ENCODE data around the gene SRRM3.
A peak's percentile ranks its signal among the peaks of the same experiment; 100 is the strongest.
"Not testable (repeated sequence)": the region's sequence is repeated elsewhere in the genome, so short reads cannot be mapped to it uniquely, and the experiment has no call there.

The SRRM3 gene

DNA sequence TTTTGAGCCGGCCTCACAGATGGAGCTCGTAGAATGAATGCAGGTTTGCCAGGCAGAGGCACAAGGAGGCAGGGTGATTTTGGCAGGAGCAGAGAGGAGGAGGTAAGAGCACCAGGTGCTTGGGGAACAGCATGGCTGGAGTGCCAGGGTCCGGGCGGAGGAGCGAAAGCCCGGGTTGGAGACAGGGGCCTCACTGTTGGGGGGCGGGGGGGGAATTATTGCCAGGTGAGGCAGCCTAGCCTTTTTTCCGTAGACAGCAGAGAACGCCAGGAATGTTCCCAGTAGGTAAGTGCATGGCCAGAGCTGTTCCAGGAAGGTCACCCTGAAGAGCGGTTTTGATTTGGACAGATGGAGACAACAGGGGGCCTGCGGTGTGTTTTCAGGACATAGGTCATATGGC lies 9.5 kb downstream of the SRRM3 start:
- no peak overlapping the region for H3K4me3 ChIP-seq (ENCODE audit: low read length)
- DNase-seq (ENCODE audit: low read depth) = no peak
- TF ChIP-seq, protein P1, sequence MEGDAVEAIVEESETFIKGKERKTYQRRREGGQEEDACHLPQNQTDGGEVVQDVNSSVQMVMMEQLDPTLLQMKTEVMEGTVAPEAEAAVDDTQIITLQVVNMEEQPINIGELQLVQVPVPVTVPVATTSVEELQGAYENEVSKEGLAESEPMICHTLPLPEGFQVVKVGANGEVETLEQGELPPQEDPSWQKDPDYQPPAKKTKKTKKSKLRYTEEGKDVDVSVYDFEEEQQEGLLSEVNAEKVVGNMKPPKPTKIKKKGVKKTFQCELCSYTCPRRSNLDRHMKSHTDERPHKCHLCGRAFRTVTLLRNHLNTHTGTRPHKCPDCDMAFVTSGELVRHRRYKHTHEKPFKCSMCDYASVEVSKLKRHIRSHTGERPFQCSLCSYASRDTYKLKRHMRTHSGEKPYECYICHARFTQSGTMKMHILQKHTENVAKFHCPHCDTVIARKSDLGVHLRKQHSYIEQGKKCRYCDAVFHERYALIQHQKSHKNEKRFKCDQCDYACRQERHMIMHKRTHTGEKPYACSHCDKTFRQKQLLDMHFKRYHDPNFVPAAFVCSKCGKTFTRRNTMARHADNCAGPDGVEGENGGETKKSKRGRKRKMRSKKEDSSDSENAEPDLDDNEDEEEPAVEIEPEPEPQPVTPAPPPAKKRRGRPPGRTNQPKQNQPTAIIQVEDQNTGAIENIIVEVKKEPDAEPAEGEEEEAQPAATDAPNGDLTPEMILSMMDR (IDR thresholded peaks at IDR 0.05; ENCODE audit: insufficient read depth, low read depth, low read length, missing control alignments) = no peak

DNA sequence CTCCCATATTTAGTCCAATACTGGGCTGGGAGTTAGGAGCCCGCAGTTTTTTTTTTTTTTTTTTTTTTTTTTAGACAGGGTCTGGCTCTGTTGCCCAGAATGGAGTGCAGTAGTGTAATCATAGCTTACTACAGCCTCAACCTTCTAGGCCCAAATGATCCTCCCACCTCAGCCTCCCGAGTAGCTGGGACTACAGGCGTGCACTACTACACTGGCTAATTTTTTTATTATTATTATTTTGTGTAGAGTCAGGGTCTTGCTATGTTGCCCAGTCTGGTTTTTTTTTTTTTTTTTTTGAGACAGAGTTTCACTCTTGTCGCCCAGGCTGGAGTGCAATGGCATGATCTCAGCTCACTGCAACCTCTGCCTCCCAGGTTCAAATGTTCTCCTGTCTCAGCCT lies 13.7 kb downstream of the SRRM3 start:
- not testable (repeated sequence) for H3K4me3 ChIP-seq (ENCODE audit: low read length); DNase-seq (ENCODE audit: low read depth)

DNA sequence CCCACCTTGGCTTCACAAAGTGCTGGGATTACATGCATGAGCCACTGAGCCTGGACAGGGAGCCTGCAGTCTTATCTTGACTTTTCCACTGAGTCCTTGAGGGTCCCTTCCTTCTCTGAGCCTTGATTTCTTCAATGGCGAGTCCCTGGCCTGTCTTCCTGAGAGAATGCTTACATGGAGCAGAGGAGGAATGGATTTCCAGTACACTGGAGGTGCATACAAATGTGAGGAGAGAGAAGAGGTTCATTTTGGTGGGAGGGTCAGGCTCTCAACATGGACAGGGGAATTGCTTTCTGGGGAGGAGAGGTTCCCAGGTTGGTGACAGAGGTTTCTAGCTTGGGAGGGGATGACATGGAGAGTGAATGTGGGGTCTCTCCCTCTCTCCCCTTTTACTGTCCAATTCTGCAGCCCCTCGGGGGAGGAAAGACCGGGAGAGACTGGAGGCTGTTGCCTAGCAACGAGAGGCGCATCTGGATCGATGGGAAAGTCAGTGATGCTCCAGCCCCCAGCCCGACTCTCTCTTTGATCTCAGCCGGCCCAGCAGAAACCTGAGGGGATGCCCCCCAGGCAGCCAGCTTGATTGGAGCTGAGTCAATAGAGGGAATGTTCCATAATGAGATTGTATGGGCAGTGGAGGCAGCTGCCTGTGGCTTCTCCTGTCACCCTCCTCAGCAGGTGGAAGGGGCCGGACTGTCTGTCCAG lies 14.8 kb downstream of the SRRM3 start:
- TF ChIP-seq, protein P1 (IDR thresholded peaks at IDR 0.05; ENCODE audit: insufficient read depth, low read depth, low read length, missing control alignments) = no peak
- DNase-seq (ENCODE audit: low read depth) = no peak
- H3K4me3 ChIP-seq (ENCODE audit: low read length) = no peak overlapping the region

DNA sequence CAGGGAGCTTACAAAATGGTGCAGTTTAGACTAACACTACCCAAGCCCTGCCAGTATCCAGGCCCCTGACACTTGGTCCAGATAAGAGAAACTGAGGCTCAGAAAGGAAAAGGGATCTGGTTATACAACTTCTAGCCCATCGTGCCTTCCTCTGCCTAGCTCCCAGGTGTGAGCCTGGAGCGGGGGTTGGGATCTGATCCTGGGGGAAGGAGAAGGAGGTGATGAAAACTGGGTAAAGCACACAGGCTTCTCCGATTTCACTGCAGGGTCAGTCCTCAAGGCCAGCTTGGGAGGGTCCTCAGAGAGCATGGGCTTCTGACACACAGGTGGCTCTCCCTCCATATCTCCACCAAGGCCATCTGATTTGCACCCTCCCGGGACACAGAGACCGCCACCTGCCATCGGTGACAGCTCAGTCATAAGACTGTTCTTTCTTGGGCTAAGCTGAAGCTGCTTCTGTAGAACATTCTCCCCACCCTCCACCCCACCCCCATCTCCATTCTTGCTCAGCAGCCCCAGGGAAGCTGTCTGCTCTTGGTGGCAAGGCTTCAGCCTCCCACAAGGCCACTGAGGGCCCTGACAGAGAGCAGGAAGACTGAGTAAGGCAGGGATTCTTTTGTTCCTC lies 16.4 kb downstream of the SRRM3 start:
- DNase-seq (ENCODE audit: low read depth) = no peak
- TF ChIP-seq, protein P1 (IDR thresholded peaks at IDR 0.05; ENCODE audit: insufficient read depth, low read depth, low read length, missing control alignments) = no peak
- H3K4me3 ChIP-seq (ENCODE audit: low read length) = no peak overlapping the region

DNA sequence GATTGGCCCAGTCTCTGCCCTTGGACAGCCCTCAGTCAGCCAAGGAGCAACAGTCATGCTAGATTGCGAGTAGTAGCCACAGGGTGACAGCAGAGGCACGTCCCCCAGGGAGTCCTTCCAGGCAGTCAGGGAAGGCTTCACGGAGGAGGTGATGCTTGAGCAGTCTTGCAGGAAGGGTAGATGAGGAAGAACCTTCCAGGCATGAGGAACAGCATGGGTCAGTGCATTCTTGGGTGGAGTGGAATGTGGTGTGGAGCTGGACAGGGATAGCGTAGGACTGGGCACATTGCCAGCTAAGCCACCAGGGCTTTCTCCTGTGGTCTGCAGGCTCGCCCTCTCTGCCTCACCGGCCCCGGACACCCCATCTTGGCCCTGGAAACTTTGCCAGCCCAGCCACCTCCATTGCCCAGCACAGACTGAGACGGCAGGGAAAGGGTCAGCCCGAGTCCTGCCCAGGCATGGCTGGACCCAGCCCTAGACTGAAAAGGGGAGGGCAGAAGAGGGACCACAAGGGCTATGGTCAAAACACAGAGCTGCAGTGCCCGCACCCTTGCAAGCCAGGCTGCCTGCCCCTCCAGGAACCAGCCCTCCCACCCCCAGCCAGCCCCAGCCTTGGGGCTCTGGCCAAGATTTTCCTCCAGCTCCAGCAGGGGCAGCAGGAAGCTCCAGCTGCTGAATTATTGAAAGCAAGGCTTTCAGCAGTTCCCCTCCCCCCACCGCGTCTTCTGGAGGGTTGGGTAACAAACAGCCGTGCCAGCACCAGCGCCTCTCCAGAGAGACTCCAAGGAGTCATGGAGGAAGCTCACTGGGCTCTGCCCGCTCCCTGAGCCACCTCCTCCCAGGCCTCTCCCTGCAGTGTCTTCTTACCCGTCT lies 18.7 kb downstream of the SRRM3 start:
- peak; percentile 29 for DNase-seq (ENCODE audit: low read depth)
- TF ChIP-seq, protein P1 (IDR thresholded peaks at IDR 0.05; ENCODE audit: insufficient read depth, low read depth, low read length, missing control alignments) = no peak
- no peak overlapping the region for H3K4me3 ChIP-seq (ENCODE audit: low read length)

DNA sequence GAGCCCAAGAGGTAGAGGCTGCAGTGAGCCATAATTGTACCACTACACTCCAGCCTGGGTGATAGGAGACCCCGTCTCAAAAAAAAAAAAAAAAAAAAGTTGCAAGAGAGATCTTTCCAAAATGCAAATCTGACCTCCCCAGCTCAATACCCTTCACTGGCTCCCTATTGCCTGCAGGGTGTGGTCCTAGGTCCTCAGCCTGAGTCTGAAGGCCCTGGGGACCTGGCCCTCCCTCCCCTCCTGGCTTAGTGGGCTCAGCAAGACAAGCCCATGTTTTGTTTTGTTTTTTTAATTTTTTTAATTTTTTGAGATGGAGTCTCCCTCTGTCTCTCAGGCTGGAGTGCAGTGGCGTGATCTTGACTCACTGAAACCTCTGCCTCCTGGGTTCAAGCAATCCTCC lies 20.6 kb downstream of the SRRM3 start:
- H3K4me3 ChIP-seq (ENCODE audit: low read length) = no peak overlapping the region
- TF ChIP-seq, protein P1 (IDR thresholded peaks at IDR 0.05; ENCODE audit: insufficient read depth, low read depth, low read length, missing control alignments) = no peak
- no peak for DNase-seq (ENCODE audit: low read depth)

DNA sequence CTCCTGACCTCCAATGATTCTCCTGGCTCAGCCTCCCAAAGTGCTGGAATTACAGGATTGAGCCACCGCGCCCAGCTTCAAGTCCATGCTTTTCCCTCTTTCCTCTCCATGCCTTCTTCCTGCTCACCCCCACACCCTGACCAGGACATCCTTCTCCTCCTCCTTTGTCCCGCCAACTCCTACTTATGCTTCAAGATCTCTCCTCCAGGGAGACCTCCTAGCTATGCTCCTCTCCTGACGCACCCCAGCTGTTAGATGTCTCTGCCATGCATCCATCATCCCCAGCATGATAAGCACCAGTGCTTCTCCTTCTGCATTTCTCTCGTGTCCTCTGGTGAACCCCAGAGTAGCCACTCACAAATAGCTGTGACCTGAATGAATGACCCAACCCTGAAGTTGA lies 21.1 kb downstream of the SRRM3 start:
- no peak overlapping the region for H3K4me3 ChIP-seq (ENCODE audit: low read length)
- TF ChIP-seq, protein P1 (IDR thresholded peaks at IDR 0.05; ENCODE audit: insufficient read depth, low read depth, low read length, missing control alignments) = no peak
- no peak for DNase-seq (ENCODE audit: low read depth)
